Lower lobe of right lung (tissue), 2 donors: ENCODE measurements around the gene LMO2. TPM values are rescaled to one million over a fixed set of nuclear protein-coding genes. Genes with fewer than 3 reads are reported as not detected.

ENCODE experiments used
- ATAC-seq, 2 donors: fragments of 200-7000 bp; cut with Tn5 transposase; one replicate each; pipeline ENCODE4 v1.9.1; 2020 to 2022; ENCODE audit warnings: mild to moderate bottlenecking in 2 of 2, moderate library complexity in 2 of 2
- DNase-seq: peaks from one replicate; pipeline ENCODE4 v3.0.0-alpha.2; 2020
- H3K27ac ChIP-seq: fragments of 200-600 bp; one replicate; pipeline ENCODE4 v1.8.0; 2022
- H3K27me3 ChIP-seq: fragments of 200-600 bp; one replicate; pipeline ENCODE4 v1.8.0; 2022; ENCODE audit warnings: low read depth
- H3K36me3 ChIP-seq: fragments of 200-600 bp; one replicate; pipeline ENCODE4 v1.8.0; 2022; ENCODE audit warnings: mild to moderate bottlenecking
- H3K4me1 ChIP-seq: fragments of 200-600 bp; one replicate; pipeline ENCODE4 v1.8.0; 2022
- H3K4me3 ChIP-seq: fragments of 200-600 bp; one replicate; pipeline ENCODE4 v1.8.0; 2022; ENCODE audit warnings: mild to moderate bottlenecking
- H3K9me3 ChIP-seq: fragments of 200-600 bp; one replicate; pipeline ENCODE4 v1.8.0; 2022
- CTCF ChIP-seq: fragments of 200-600 bp; IDR thresholded peaks from one replicate; pipeline ENCODE4 v1.8.0; 2022; ENCODE audit warnings: antibody characterized with exemption, mild to moderate bottlenecking
- intact Hi-C: fragments of 100-400 bp; cut with DNase I; formaldehyde crosslinking; loops from one replicate; pipeline ENCODE4 v1.11.0; 2022
- total RNA-seq: library from RNA; stranded (reverse); fragmentation: NEBNext Ultra II Directional; extraction: Animal tissue kit (Norgen Biotek cat#: 25700); gene quantifications from one replicate; pipeline ENCODE4 v1.2.1, GENCODE V29; 2021
- donor health status: DM: no; HTN: yes; CAD: no; lungs with severe emphysema.

The LMO2 gene
- total RNA-seq, 1 donor from 2014 or later, result 56.4 TPM

GRCh38 chr11:33912405-33913361 lies 20.8 kb upstream of the LMO2 start:
- Histone ChIP-seq H3K27ac (no peak overlapping the region), H3K36me3 (no peaks in the 10 kb centered on the region), H3K4me3 (no peak overlapping the region), H3K9me3 (no peaks in the 10 kb centered on the region), H3K27me3 (no peaks in the 10 kb centered on the region), H3K4me1 (peaks cover 20% of the 10 kb centered on the region)
- no peak for TF ChIP-seq CTCF
- intact Hi-C loops, result no loop called here
- ATAC-seq, result peak; percentile 44 to 68
- DNase-seq, result no peak

- Histone ChIP-seq H3K4me3 (no peak overlapping the region), H3K9me3 (no peaks in the 10 kb centered on the region), H3K36me3 (no peaks in the 10 kb centered on the region), H3K27me3 (no peaks in the 10 kb centered on the region), H3K27ac (no peak overlapping the region), H3K4me1 (peaks cover 20% of the 10 kb centered on the region)
- intact Hi-C loops, result no loop called here
- no peak for TF ChIP-seq CTCF
- ATAC-seq, result no peak
- DNase-seq, result no peak
Measured at GRCh38 chr11:33910958-33911339, 19.1 kb upstream of the LMO2 start.

GRCh38 chr11:33910296-33910957 lies 18.6 kb upstream of the LMO2 start:
- Histone ChIP-seq H3K4me1 (peaks cover 20% of the 10 kb centered on the region), H3K9me3 (no peaks in the 10 kb centered on the region), H3K36me3 (no peaks in the 10 kb centered on the region), H3K27ac (no peak overlapping the region), H3K27me3 (no peaks in the 10 kb centered on the region), H3K4me3 (no peak overlapping the region)
- ATAC-seq (no peak), DNase-seq (no peak)
- no peak for TF ChIP-seq CTCF
- intact Hi-C loops, result no loop called here

- Histone ChIP-seq H3K36me3 (no peaks in the 10 kb centered on the region), H3K4me1 (peaks cover 20% of the 10 kb centered on the region), H3K27ac (no peak overlapping the region), H3K27me3 (no peaks in the 10 kb centered on the region), H3K9me3 (no peaks in the 10 kb centered on the region), H3K4me3 (no peak overlapping the region)
- intact Hi-C loops, result no loop called here
- DNase-seq (no peak), ATAC-seq (no peak)
- no peak for TF ChIP-seq CTCF
Measured at GRCh38 chr11:33909552-33909951, 17.7 kb upstream of the LMO2 start.

GRCh38 chr11:33909150-33909549 lies 17.3 kb upstream of the LMO2 start:
- no peaks in the 10 kb centered on the region for H3K36me3 ChIP-seq
- no peak for DNase-seq
- intact Hi-C loops, result no loop called here
- no peaks in the 10 kb centered on the region for H3K9me3 ChIP-seq
- H3K4me1 ChIP-seq, result peaks cover 20% of the 10 kb centered on the region
- H3K4me3 ChIP-seq, result no peak overlapping the region
- TF ChIP-seq CTCF, result no peak
- no peak overlapping the region for H3K27ac ChIP-seq
- no peak for ATAC-seq
- H3K27me3 ChIP-seq, result no peaks in the 10 kb centered on the region
